NCI-H187 (cell line): ENCODE measurements around the gene OR5T2.
"Not testable (repeated sequence)": the region's sequence is repeated elsewhere in the genome, so short reads cannot be mapped to it uniquely, and the experiment has no call there.

ENCODE experiments used
- DNase-seq, 2 experiments: peaks; one replicate each; lab custom pipeline; 2025; lab: John Stamatoyannopoulos, UW

OR5T2 gene

GRCh38 chr11:56234155-56234554, at the start of gene OR5T2:
OR5T2 (minus strand) TSS chr11:56234255; CDS start chr11:56233062, 1,193 bp downstream.
- DNase-seq, result no peak

GRCh38 chr11:56273854-56274253, 39.8 kb upstream of the OR5T2 start, which contains the start of gene OR5T1:
OR5T1 (plus strand) TSS chr11:56274154; CDS start chr11:56275639, 1,485 bp downstream.
- DNase-seq, result no peak

DNA sequence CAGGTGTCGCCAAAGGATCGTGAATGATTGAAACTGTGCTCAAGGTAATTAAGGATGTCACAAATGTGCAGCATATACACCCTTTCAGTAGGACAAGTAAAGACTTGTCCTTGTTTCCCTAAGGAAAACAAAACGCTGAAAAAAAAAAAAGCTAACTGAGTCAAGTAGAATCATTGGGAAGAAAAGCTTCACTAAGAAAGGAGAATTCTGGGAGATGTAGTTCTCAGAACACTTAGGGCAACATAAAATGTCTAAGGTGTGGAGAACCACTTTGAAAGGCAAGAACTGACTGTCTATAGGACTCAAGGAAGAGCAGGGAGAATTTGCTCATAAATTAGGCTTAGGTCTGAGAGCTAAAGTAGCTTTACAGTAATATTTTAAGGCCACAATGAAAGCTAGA, 37.0 kb upstream of the OR5T2 start:
- no peak for DNase-seq

- no peak for DNase-seq
Observed at GRCh38 chr11:56251954-56252353, 17.9 kb upstream of the OR5T2 start, which contains the start of gene OR5T3. OR5T3 (plus strand) TSS chr11:56252254; CDS start chr11:56252254, 0 bp downstream.

GRCh38 chr11:56219735-56220134, 14.3 kb downstream of the OR5T2 start:
- not testable (repeated sequence) for DNase-seq

DNA sequence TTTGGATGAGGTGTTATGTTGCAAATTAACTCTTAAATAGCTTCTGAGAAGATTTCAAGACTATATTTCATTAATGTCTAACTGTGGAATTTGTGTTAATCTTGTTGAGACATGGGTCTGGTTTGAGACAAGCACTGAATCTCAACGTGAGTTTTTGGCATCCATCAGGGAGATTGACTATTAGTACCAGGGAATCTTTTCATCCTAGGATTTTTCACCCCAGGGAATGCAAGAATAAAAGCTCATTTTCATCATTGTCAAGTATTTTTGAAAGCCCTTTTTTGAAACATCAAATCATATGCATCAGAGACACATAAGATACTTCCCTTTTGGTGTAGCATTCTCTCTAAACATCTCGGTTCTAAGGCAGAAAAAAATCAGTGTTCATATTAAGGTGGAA, 19.5 kb downstream of the OR5T2 start:
- DNase-seq, result no peak

GRCh38 chr11:56207790-56208189, 26.3 kb downstream of the OR5T2 start:
- no peak for DNase-seq

DNA sequence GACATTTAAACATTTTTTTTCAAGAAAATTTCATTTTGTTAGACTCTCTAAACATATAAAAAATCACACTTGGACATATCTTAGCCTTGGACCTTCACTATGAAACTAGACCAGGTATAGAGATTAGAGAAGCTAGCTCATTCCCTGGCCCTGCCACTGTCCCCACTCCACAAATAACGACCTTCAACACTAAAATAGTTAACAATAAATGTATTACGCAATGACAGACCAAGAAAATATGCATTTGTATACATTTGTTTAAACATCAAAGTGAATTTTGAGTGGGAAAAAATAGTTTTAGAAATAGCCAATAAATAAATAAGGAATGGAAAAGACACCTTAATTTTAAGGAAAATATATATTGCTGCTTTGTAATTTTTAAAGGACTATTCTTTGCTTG, 36.7 kb downstream of the OR5T2 start:
- DNase-seq, result no peak

DNA sequence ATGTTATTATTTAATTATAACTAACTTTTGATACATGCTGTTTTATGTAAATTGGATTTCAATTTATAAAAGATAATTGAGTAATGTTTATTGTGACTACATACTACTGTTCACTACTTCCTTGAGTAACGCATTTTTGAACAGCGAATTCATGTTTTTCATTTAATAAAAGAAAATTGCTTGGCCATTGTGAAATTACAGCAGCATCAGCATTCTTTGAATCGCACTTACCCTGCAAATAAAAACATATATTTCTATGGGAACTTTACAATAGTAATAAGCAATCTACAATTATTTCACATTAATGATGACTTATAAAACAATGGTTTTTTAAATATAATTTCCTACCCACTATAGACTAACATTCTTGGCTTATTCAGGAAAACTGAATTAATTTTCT, 37.4 kb downstream of the OR5T2 start:
- DNase-seq, result no peak

- no peak for DNase-seq
Observed at GRCh38 chr11:56188602-56189001, 45.5 kb downstream of the OR5T2 start.

DNA sequence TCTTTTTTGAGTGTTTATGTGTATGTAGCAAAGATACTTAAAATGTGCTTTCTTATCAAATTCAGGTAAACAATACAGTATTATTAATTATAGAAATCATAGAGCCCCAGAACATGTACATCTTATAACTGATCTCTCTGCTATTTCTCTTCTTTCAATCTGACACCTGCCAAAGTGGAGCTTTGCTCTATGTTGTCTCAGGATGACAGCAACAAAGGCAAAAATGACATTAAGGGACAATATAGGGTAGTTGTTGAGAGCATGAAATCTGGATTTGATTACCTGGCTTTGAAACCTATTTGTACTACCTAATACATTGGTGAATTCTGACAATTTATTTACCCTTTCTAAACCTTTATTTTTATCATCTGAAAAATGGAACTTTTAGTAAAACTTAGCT, 50.6 kb downstream of the OR5T2 start:
- DNase-seq, result no peak
